Measurements from ENCODE around the gene DIP2C. TPM values are rescaled to one million over a fixed set of nuclear protein-coding genes. Genes with fewer than 3 reads are reported as not detected.

DIP2C gene
- total and polyA plus RNA-seq, 2 donors from 2014 or later: 6.2 to 22.6 TPM

GRCh38 chr10:675532-675931, 13.9 kb downstream of the DIP2C start:
- Histone ChIP-seq H3K27me3 (ENCODE audit: control insufficient read depth, insufficient read depth, low read length) (no peaks in the 10 kb centered on the region), H3K4me1 (ENCODE audit: control insufficient read depth in 2 of 3, insufficient read depth in 2 of 3, low read depth in 1 of 3, low read length in 3 of 3) (peaks cover 0 to 16% (median 13%) of the 10 kb centered on the region in 3 donors), H3K4me3 (ENCODE audit: low read length in 3 of 3) (no peak overlapping the region), H3K9me3 (ENCODE audit: control insufficient read depth in 2 of 3, insufficient read depth in 1 of 3, low read length in 3 of 3) (no peaks in the 10 kb centered on the region), H3K36me3 (ENCODE audit: control insufficient read depth in 2 of 3, insufficient read depth in 3 of 3, low read length in 3 of 3) (no peaks in the 10 kb centered on the region), H3K9ac (ENCODE audit: low read length in 3 of 3) (no peak overlapping the region), H3K27ac (ENCODE audit: low read depth in 2 of 2, low read length in 2 of 2) (no peak overlapping the region)
- no peak for DNase-seq
- no peak for TF ChIP-seq CTCF (IDR thresholded peaks at IDR 0.05; ENCODE audit: borderline replicate concordance, extremely low read depth, insufficient read depth)
- intact Hi-C loops (cut with DNase I): no loop called here
- FAIRE-seq: no peak

- no peak overlapping the region for H3K9ac ChIP-seq (ENCODE audit: low read length in 3 of 3)
- TF ChIP-seq CTCF (IDR thresholded peaks at IDR 0.05; ENCODE audit: borderline replicate concordance, extremely low read depth, insufficient read depth): no peak
- FAIRE-seq (no peak), DNase-seq (no peak)
- no peak overlapping the region for H3K4me3 ChIP-seq (ENCODE audit: low read length in 3 of 3)
- H3K36me3 ChIP-seq (ENCODE audit: control insufficient read depth in 2 of 3, insufficient read depth in 3 of 3, low read length in 3 of 3): no peaks in the 10 kb centered on the region
- peaks cover 0 to 8% (median 4%) of the 10 kb centered on the region in 3 donors for H3K4me1 ChIP-seq (ENCODE audit: control insufficient read depth in 2 of 3, insufficient read depth in 2 of 3, low read depth in 1 of 3, low read length in 3 of 3)
- H3K9me3 ChIP-seq (ENCODE audit: control insufficient read depth in 2 of 3, insufficient read depth in 1 of 3, low read length in 3 of 3): no peaks in the 10 kb centered on the region
- H3K27me3 ChIP-seq (ENCODE audit: control insufficient read depth, insufficient read depth, low read length): no peaks in the 10 kb centered on the region
- intact Hi-C loops (cut with DNase I): no loop called here
- no peak overlapping the region for H3K27ac ChIP-seq (ENCODE audit: low read depth in 2 of 2, low read length in 2 of 2)
Observed at GRCh38 chr10:673492-673891, 16.0 kb downstream of the DIP2C start.

- no peak overlapping the region for H3K27ac ChIP-seq (ENCODE audit: low read depth in 2 of 2, low read length in 2 of 2)
- H3K4me3 ChIP-seq (ENCODE audit: low read length in 3 of 3): no peak overlapping the region
- FAIRE-seq (no peak), DNase-seq (no peak)
- no peak for TF ChIP-seq CTCF (IDR thresholded peaks at IDR 0.05; ENCODE audit: borderline replicate concordance, extremely low read depth, insufficient read depth)
- H3K27me3 ChIP-seq (ENCODE audit: control insufficient read depth, insufficient read depth, low read length): no peaks in the 10 kb centered on the region
- no peaks in the 10 kb centered on the region for H3K36me3 ChIP-seq (ENCODE audit: control insufficient read depth in 2 of 3, insufficient read depth in 3 of 3, low read length in 3 of 3)
- peaks cover 0 to 8% (median 4%) of the 10 kb centered on the region in 3 donors for H3K4me1 ChIP-seq (ENCODE audit: control insufficient read depth in 2 of 3, insufficient read depth in 2 of 3, low read depth in 1 of 3, low read length in 3 of 3)
- intact Hi-C loops (cut with DNase I): no loop called here
- no peak overlapping the region for H3K9ac ChIP-seq (ENCODE audit: low read length in 3 of 3)
- H3K9me3 ChIP-seq (ENCODE audit: control insufficient read depth in 2 of 3, insufficient read depth in 1 of 3, low read length in 3 of 3): peaks cover 0 to 2% (median 0%) of the 10 kb centered on the region in 3 donors
Observed at GRCh38 chr10:672992-673391, 16.5 kb downstream of the DIP2C start.

- intact Hi-C loops (cut with DNase I): no loop called here
- no peaks in the 10 kb centered on the region for H3K27me3 ChIP-seq (ENCODE audit: control insufficient read depth, insufficient read depth, low read length)
- peaks cover 0 to 4% (median 0%) of the 10 kb centered on the region in 3 donors for H3K36me3 ChIP-seq (ENCODE audit: control insufficient read depth in 2 of 3, insufficient read depth in 3 of 3, low read length in 3 of 3)
- DNase-seq (no peak), FAIRE-seq (no peak)
- peaks cover 0 to 7% (median 0%) of the 10 kb centered on the region in 3 donors for H3K4me1 ChIP-seq (ENCODE audit: control insufficient read depth in 2 of 3, insufficient read depth in 2 of 3, low read depth in 1 of 3, low read length in 3 of 3)
- H3K4me3 ChIP-seq (ENCODE audit: low read length in 3 of 3): no peak overlapping the region
- no peak overlapping the region for H3K9ac ChIP-seq (ENCODE audit: low read length in 3 of 3)
- TF ChIP-seq CTCF (IDR thresholded peaks at IDR 0.05; ENCODE audit: borderline replicate concordance, extremely low read depth, insufficient read depth): no peak
- H3K27ac ChIP-seq (ENCODE audit: low read depth in 2 of 2, low read length in 2 of 2): no peak overlapping the region
- peaks cover 0 to 6% (median 0%) of the 10 kb centered on the region in 3 donors for H3K9me3 ChIP-seq (ENCODE audit: control insufficient read depth in 2 of 3, insufficient read depth in 1 of 3, low read length in 3 of 3)
Observed at GRCh38 chr10:672203-672602, 17.3 kb downstream of the DIP2C start.

Measured in kidney (tissue), 14 donors.